Erythroblast (primary cell): ENCODE measurements around the gene GATA2.

Experiments used
- GATA1 ChIP-seq: IDR thresholded peaks from 2 replicates; pipeline ENCODE4 v1.6.1; 2011; ENCODE audit warnings: low read depth, mild to moderate bottlenecking, control low read depth, low read length, moderate library complexity
- POLR2A ChIP-seq: IDR thresholded peaks from 2 replicates; pipeline ENCODE4 v1.6.1; 2011; ENCODE audit warnings: mild to moderate bottlenecking, low read length

DNA sequence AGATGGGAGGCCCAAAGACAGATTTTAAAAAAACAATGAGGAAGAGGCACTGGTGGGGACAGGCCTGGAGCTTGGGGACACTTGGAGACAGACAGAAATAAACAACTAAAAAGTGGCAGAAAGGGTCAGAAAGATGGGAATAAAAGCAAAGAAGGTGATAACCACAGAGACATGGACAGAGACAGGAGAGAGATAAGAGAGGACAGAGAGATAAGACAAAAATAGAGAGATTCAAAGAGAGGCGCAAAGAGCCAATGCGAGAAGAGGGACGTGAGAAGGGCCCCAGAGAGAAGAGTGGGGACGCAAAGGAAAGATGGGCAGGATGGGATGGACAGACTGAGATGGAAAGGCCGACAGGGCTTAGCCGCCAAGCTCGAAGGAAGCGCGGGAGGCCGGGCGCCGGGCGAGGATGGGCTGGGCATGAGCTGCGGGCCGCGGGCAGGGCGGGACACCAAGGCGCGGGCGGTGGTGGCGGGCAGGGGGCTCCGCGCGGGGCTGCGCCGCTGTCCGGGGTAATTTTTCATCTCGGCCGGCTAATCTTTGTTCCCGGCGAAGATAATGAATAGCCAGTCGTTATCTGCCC, 3.1 kb upstream of the GATA2 start:
- TF ChIP-seq POLR2A (no peak), GATA1 (no peak)
